HG02852 (cell line): ENCODE data around the gene HOXC10.

Source experiments
- ATAC-seq: cut with Tn5 transposase; IDR thresholded peaks from one replicate; pipeline ENCODE4 v1.9.1; 2021; ENCODE audit warnings: mild to moderate bottlenecking, moderate library complexity; ENCODE audit not compliant: unreplicated experiment

HOXC10 gene

DNA sequence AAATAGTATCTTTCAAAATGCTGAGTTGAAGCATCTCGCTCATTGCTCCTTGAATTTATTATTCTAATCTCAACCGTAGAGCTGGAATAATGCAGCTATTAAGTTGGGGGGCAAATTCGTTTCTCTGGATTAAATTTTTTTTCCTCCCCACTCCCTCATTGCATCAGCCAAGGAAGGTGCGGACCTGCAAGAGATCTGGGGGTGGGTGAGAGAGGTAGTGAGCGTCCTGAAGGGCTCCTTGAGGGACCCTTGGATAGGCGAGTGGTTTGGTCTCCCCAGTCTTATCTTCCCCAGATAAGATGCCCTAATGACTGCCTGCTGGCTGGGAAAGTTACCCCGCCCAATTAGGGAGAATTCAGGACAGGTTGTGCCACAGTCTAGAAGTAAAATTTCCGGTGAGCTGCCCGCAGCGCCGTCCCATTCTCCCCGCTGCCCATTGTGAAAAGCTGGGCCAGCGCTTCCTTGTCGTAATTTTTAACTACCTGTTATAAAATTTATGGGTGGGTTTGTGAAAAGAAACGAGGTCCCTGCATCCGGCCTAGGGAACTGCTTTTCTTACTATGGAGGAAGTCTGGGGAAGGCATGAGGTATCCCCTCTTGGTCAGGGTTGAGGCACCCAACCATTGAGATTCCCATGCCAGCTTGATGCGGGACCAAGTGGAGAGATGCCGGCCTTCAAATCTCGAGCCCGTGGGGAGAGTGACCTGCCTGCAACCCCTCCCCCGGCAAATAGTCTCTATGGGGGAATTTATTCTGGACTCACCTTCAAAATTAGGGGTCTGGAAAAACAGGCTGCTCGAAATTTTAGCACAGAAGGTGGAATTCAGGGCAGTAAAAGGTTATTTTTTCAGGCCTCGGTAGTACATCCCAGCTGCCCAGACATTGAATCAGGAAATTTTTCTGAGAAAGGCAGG, 30.3 kb downstream of the HOXC10 start:
- ATAC-seq = no peak

DNA sequence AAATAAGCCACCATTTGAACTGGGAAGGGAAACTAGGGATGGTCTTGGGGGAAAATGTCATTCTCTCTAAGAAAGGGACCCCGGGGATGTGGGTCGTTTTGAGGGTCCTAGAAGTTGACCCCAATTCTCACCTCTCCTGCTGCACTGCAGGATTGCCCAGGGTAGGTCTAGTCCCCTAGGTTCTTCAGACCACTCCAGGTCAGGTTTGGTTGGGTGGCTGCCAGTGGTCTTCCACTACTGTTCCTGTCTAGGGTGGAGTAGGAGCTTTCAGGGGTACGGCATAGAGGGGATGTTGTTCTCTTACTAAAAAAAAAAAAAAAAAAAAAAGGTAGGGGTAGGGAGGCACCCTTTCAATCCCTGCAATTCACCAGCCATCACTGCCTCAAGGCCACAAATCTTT, 31.1 kb downstream of the HOXC10 start:
- no peak for ATAC-seq

DNA sequence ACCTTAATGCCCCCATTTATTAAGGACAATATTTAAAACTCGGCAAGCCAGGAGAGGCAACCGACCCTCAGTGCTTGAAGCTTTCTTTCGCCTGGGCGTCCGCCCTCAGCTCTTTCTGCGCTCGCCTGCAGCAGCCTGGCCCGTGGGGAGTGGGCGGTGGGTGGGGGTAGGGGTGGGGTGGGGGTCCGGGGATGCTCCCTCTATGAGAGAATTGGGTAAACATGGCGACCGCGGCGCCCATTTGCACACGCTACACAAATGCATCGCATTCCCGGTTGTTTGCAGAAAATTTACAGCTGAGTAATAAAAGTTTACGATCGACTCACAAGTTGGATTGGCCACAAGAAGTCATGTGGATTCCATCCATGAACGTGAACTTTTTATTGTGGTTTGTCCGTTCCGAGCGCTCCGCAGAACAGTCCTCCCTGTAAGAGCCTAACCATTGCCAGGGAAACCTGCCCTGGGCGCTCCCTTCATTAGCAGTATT, 31.6 kb downstream of the HOXC10 start:
- ATAC-seq = no peak

DNA sequence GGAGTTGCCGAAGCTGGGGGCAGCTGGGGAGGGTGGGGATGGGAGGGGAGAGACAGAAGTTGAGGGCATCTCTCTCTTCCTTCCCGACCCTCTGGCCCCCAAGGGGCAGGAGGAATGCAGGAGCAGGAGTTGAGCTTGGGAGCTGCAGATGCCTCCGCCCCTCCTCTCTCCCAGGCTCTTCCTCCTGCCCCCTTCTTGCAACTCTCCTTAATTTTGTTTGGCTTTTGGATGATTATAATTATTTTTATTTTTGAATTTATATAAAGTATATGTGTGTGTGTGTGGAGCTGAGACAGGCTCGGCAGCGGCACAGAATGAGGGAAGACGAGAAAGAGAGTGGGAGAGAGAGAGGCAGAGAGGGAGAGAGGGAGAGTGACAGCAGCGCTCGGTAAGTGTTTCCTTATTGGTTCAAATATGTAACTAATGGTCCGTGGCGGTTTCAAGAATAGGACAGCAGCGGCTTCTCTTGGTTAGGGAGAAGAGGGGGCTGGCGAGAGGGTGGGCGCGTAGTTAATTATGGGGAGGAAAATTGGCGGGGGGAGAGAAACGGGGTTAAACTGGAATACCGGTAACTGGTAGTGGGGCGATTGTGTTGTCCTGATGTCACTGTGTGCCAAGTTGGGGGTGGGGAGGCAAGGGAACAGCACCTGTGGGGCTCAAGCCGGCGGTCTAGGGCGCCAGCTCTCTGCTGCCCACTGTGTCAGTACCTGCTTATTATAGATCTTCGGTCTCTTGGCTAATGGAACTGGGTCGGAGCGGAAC, 32.3 kb downstream of the HOXC10 start:
- peak; percentile 21 for ATAC-seq

DNA sequence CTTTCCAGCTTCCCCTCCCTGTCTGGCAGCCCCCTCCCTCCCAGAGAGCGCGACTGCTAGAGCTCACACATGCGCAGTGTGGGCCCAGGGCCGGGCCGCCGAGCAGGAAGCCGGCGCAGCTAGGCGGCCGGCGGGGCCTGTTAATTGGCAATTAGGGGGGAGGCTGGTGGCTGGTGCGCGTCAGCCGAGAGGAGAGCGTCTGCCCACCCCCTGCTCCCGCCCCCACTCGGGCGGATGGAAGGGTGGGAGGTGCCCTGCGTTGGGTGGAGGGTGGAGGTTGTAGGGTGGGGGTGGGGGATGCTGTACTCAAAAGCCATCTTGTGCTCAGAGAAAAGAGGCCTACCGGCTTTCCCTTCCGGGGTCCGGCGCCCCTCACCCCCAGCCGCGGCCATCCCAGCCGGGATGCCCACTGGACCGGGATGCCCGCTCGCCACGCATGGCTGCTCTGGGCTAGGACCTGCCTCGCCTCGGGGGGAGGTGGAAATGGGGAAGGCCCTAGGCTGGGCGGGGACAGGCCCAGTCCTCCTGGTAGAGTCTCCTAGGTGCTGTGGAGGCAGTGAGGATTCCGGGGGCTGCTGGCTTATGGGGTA, 33.0 kb downstream of the HOXC10 start:
- ATAC-seq = peak; percentile 79

DNA sequence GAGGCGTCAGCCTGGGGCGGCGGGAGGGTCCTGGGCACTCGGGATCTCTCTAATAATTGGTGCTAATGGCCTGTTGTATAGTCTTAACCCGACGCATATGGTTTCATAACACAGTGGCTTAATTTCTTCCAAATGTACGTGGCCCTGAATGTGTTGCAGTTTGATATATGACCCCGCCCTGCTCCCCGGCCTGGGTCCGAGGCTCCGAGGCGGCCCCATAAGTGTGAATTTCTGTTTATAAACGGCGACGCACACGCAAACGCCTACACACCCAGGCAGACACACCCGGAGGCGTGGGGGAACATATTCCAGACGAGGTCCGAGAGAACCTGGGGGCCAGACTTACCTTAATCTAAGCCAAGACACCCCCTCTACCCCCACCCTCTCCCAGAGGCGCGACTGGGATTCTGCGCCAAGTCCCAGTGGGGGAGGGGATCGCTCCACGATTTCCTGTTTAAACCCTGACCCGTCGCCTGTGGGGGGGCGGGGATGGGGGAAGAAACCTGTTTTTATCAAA, 33.6 kb downstream of the HOXC10 start:
- ATAC-seq = no peak

DNA sequence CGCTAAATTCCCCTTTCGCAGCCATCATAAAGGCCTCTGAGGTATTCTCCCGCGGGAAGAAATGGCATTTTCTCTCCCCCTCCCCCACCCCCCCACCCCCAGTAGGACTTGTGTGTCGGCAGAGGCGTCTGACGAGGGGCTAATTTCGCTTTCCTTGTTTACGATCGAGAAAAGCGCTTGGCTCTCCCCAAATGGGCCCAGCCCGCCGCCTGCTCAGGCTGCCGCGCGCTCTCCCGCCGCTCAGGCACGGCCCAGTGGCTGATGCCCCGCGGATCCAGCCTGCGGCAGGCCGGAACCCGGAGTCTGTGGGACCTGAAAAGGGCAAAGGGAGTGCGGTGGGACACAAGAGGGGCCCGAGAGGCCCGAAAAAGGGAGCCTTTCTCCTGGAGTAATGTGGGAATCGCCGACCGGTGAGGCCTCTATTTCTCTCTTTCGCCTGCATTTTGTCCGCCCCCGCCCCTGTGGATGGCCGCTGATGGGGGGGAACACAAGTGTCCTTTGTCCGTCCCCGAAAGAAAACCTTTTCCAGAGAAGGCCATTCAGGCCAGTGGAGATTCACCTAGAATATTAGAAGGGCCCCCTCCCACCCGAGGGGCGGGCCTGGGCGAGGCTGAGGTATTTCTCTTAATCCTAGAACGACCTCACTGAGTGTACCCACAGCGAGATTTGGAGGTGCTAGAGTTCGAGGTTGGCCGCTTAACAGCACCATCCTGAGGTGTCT, 34.3 kb downstream of the HOXC10 start:
- ATAC-seq = no peak

DNA sequence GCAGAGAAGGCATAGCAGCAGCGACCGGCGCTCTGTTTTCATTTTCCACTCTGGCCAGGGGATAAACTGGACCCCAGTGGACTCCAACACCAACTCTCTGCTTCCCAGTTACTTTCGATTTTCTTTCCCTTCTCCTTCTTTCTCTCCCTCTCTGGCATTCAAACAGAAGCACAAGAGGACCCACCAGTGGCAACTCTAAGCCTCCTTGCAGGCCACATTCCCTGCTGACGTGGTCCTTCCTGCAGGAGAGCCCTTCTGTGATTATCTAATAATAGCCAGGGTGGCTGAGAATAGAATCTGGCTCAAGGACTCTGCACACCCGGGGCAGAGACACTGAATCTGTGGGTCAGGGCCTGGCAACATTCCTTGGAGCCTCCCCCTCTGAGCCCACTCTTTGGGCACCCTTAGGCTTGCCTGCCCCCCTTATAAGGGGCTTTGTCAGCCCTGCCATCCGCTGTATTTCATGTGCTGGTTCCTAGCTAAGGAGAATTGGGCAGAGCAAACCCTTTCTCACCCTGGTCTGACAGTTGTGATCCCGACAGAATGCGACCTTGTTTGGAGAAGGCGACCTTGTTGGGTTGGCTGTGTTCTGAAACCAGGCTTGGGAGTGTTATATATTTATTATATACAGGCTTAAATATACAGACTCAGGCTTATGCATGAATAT, 35.1 kb downstream of the HOXC10 start:
- ATAC-seq = no peak

DNA sequence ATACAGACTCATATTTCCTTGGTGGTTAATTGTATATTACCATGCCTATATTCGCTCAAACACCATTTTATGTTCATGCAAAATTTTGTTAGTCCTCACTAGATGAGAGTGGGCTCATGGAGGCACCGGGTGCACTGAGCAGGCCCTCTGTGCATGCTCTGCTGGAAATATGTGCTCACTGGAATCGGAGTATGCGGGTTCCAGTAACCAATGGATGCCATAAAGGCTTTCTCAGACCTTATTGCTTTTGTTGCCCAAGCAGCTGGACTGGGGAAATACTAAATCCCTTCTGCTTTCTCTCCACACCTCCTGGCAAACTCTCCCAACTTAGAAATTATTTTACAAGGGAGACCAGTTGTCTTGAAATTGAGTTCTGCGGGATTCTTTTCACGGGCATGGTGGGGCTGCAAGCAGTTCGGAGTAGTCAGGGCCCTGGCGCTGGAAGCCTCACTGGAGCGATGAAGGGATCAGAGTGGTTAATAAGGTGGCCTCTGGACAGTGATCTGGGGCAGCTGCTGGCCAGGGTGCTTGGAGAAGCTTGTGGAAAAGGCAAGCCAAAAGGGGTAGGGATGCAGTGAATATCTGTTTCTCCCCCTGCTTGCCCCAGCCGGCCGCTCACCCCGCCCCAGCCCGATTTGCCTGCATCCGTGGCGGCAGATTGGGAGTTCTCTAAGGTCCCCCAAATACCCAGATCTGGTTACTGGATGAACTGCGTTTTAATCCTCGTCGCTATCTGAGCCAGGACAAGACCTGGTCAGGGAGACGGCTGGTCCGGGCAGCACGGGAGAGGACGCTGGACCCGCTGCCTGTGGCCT, 35.9 kb downstream of the HOXC10 start:
- ATAC-seq = no peak

DNA sequence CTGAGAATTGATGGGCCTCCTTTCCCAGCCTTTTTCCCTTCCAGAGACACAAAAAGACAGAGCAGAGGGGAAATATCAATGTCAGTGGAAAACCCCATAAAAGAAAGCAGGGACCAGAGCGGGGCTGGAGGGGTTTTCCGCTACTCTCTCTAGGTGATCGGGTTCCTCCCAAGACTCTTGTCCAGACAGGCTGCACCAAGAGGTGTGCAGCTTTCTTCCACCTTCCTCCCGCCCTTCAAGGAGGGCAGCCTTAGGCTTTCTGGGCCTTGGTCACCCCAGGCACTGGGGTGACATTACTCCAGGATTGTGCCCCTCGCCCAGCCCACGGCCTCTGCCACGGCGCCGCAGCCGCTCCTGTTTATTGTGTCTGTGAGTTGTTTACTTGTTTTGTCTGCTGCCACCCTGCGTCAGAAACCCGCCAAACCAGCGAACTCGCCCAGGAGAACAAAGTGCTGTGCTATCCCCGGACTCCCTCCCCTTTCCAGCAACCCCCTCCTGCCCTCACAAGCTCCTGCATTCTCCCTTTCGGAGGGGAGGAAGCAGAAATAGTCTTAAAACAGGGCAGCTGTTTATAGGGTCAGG, 36.6 kb downstream of the HOXC10 start:
- no peak for ATAC-seq

DNA sequence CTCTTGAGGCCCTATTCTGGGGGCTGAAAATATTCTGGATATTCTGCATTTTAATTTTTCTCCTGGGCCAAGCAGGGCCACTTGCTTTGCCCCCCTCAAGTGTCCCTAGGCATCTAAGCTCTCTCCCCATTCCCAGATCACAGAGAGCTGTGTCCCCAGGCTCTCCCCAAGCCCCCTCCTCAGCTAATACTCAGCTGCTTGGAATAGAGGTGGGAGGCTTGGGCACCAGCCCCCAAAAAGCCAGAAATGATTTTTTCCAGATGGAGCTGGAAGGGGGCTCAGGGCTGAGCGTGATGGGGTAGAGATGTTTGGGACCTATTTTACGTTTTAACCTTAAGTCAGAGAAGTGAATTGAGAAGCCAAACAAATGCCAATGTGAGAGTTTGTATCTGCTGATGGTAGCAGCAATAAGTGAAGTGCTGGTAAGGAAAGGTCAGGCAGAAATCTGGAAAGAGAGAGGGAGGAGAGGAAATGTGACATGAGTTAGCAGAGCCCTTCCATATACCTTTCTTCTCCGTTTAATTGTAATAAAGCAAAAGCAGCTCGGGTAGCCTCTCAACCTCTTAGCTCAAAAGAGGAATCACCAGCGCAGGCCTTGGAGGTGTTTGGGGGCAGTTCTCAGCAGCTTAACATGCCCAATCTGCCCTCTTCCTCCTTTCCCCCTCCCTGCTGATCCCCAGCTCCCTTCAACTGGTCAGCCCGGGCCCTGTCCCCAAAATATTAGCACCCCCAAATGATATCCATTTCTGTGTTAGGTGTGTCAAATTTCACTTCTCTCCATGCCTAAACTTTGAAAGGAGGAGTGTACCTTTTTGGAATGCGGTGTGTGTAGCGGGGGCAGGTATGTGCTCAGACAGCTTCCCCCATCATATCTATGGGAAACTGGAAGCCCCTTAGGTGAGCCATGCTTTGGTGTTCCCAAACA, 38.3 kb downstream of the HOXC10 start:
- ATAC-seq = no peak

DNA sequence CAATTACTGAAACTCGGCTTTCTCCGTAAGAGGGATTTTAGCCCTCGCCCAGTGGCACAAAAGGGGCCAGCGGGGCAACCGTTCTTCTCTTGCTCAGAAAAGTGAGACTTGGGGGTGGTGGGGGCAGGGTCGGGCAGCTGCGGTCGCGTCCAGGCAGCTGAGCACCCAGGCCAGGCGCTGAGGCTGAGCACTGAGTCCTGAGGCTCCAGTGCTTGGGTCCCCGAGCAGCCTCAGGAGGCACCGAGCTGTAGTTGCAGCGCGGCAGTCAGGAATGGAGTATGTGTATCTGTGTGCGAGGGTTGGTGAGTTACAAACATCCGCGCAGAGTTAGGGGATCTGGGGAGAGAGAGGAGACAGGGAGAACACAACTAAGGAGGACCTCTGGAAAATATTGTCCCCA, 39.2 kb downstream of the HOXC10 start:
- no peak for ATAC-seq

DNA sequence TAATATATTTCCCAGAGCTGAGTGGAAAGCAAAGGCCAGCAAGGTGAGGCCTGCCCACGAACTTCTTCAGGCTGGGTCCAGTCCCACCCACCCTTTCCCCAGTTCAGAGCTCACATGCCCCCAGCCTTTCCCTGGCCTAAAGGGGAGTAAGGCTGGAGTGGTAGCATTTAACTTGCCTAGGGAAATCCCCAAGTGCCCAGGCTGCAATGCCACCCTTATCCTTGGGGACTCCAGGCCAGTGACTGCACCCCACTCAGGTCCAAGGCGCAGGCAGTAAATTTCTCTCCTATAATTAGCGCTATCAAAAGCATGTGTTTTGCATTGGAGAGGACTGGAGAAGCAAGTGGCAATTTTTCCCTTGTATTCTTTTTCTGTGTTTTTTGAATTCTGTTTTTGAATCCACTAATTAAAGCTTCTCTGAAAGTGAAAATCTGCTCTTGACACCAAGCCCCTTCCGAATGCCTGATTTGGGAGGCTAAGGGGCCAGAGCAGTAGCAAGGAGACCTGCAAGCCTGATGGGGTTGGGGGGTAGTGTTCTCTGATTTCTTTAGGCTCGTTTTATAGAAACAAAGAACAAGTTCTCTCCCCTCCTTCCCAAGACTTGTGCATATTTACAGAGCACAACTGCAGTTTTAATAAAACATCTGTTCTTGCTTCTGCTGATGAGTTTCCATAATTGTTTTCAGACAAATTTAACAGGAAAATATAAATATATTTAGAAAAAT, 39.8 kb downstream of the HOXC10 start:
- no peak for ATAC-seq

DNA sequence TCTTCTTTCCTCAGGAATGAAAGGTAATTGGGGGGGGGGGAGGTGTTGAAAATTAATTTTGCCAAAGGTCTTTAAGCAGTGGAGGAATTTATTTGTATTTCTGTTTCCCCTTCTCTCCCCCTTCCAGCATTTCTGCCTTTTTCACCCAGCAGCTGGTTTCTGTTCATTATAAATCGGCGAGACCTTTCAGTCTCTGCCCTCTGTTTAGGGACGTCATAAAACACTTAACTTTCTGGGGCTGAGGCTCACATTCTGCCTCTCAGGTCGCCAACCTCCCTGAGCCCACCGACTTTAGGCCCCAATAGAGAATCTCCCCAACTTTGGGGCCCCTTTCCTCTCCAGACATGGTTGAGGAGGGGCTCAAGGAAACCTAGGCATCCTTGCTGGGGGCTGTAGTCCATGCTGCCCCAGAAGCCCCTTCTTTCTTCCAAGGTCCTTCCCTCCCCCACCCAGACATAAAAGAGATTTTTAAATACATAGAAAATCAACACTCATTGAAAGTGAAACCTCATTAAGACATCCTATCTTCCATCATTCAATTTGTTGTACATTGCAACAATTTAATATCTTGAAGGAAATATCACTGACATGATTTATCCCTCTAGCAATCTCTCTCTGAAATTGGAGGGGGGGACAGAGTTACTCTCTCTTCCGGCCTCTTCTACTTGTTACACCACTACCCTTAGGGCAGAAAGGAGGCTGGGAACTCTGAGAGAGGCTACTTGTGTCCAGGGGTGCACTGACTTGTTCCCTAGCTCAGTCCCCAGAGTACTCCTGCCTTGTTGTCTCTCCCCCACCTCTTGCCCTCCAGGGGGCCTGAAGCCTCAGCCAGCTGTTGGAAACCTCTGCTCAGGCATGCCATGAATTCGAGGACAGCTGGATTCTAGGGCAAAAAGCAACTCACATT, 40.8 kb downstream of the HOXC10 start:
- ATAC-seq = no peak

DNA sequence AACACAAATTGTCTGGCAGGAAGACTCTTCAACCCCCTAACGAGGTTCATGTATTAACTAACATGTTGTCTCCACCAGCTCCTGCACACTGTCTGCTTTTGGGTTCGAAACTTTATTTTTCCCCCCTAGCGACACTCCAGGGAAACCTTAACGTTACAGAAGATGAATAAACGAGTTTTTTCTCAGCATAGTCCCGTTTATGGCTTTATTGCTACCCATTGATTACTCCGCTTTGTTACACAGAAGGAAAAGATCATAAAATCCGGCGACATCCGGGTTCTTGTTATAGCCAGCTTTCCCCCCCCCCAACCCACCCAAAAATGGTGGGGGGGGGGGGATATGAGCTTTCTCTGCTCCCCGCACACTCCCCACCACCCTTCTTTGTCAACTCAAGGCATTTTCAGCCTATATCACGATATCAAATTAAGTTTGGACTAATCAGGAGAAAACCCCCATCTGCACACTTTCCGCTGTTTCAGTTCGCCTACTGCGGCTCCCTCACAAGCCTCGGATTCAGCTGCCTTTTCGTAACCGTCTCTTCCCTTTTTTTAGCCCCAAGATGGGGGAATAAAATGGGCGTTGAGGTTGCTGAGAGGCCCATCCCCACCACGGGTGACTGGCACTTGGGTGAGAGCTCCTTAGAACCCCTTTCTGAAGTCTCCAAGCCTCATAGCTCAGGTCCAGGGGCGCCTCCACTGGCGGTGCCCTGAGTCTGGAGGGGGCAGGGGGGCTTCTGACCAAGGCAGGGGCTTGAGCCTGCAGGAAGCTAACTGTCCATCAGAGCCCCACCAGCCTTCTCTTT, 41.9 kb downstream of the HOXC10 start:
- no peak for ATAC-seq

DNA sequence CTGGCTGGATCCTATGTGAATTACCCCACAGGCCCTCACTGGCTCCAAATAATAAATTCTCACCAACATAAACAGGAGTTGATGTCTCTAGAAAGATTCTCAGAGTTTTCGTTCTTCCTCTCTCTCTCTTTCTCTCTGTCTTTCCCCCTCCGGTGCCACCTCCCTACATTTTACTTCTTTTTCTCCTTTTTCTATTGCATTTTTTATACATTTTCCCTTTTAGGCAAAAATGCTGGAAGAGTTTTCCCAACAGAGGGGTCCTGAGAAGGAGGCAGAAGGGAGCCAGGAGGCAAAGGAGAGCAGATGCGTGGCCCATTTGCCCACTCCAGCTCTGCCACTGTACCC, 42.5 kb downstream of the HOXC10 start:
- ATAC-seq = no peak
